Measurements from ENCODE around the gene PPP4R3B.

Gene PPP4R3B

GRCh38 chr2:55607717-55608116 lies 9.7 kb downstream of the PPP4R3B start:
- Histone ChIP-seq H3K36me3 (ENCODE audit: low read length) (peaks cover 27% of the 10 kb centered on the region), H3K27me3 (ENCODE audit: low read length) (no peaks in the 10 kb centered on the region), H2AFZ (ENCODE audit: low read depth, low read length, severe bottlenecking) (no peak overlapping the region), H4K20me1 (ENCODE audit: low read depth, low read length) (peaks cover 21% of the 10 kb centered on the region), H3K27ac (ENCODE audit: low read depth, low read length) (no peak overlapping the region), H3K9me2 (replicated peaks; ENCODE audit: insufficient read depth, low read length) (no peaks in the 10 kb centered on the region), H3F3A (ENCODE audit: insufficient read depth) (no peaks in the 10 kb centered on the region; the same call in 1 of the 2 replicates), H3K9me3 (ENCODE audit: insufficient read depth, low read length) (no peaks in the 10 kb centered on the region), H3K4me2 (ENCODE audit: low read depth, low read length, poor library complexity, severe bottlenecking) (no peak overlapping the region), H3K4me3 (ENCODE audit: insufficient read depth, low read length, poor library complexity, severe bottlenecking) (no peak overlapping the region), H3K9ac (ENCODE audit: low read length) (no peak overlapping the region), H3K79me2 (ENCODE audit: insufficient read depth, low read length) (peaks cover 99% of the 10 kb centered on the region)
- no peak for TF ChIP-seq CTCF (IDR thresholded peaks at IDR 0.05; ENCODE audit: insufficient read depth, low read length, poor library complexity, severe bottlenecking)
- no peak for TF ChIP-seq EZH2phosphoT487 (conservative IDR thresholded peaks at IDR 0.05; ENCODE audit: low read length)

- peaks cover 85% of the 10 kb centered on the region for H3K79me2 ChIP-seq (ENCODE audit: insufficient read depth, low read length)
- no peak overlapping the region for H2AFZ ChIP-seq (ENCODE audit: low read depth, low read length, severe bottlenecking)
- H3F3A ChIP-seq (ENCODE audit: insufficient read depth): no peaks in the 10 kb centered on the region; the same call in 1 of the 2 replicates
- peaks cover 15% of the 10 kb centered on the region; the same call in 1 of the 2 replicates for H4K20me1 ChIP-seq (ENCODE audit: low read depth, low read length)
- H3K36me3 ChIP-seq (ENCODE audit: low read length): peaks cover 22% of the 10 kb centered on the region; the same call in 1 of the 2 replicates
- no peak overlapping the region for H3K9ac ChIP-seq (ENCODE audit: low read length)
- H3K4me3 ChIP-seq (ENCODE audit: insufficient read depth, low read length, poor library complexity, severe bottlenecking): no peak overlapping the region
- H3K27ac ChIP-seq (ENCODE audit: low read depth, low read length): no peak overlapping the region
- no peaks in the 10 kb centered on the region for H3K9me3 ChIP-seq (ENCODE audit: insufficient read depth, low read length)
- no peaks in the 10 kb centered on the region for H3K9me2 ChIP-seq (replicated peaks; ENCODE audit: insufficient read depth, low read length)
- H3K4me2 ChIP-seq (ENCODE audit: low read depth, low read length, poor library complexity, severe bottlenecking): no peak overlapping the region
- H3K27me3 ChIP-seq (ENCODE audit: low read length): no peaks in the 10 kb centered on the region
- no peak for TF ChIP-seq EZH2phosphoT487 (conservative IDR thresholded peaks at IDR 0.05; ENCODE audit: low read length)
- no peak for TF ChIP-seq CTCF (IDR thresholded peaks at IDR 0.05; ENCODE audit: insufficient read depth, low read length, poor library complexity, severe bottlenecking)
Observed at GRCh38 chr2:55604027-55604565, 13.3 kb downstream of the PPP4R3B start.

GRCh38 chr2:55601849-55602248 lies 15.6 kb downstream of the PPP4R3B start:
- Histone ChIP-seq H3K4me2 (ENCODE audit: low read depth, low read length, poor library complexity, severe bottlenecking) (no peak overlapping the region), H3K4me3 (ENCODE audit: insufficient read depth, low read length, poor library complexity, severe bottlenecking) (no peak overlapping the region), H4K20me1 (ENCODE audit: low read depth, low read length) (peaks cover 15% of the 10 kb centered on the region; the same call in 1 of the 2 replicates), H3K9ac (ENCODE audit: low read length) (no peak overlapping the region), H3K27ac (ENCODE audit: low read depth, low read length) (no peak overlapping the region), H2AFZ (ENCODE audit: low read depth, low read length, severe bottlenecking) (no peak overlapping the region), H3K36me3 (ENCODE audit: low read length) (peaks cover 32% of the 10 kb centered on the region; the same call in 1 of the 2 replicates), H3F3A (ENCODE audit: insufficient read depth) (no peaks in the 10 kb centered on the region; the same call in 1 of the 2 replicates), H3K79me2 (ENCODE audit: insufficient read depth, low read length) (peaks cover 69% of the 10 kb centered on the region), H3K9me2 (replicated peaks; ENCODE audit: insufficient read depth, low read length) (no peaks in the 10 kb centered on the region), H3K27me3 (ENCODE audit: low read length) (no peaks in the 10 kb centered on the region), H3K9me3 (ENCODE audit: insufficient read depth, low read length) (no peaks in the 10 kb centered on the region)
- no peak for TF ChIP-seq EZH2phosphoT487 (conservative IDR thresholded peaks at IDR 0.05; ENCODE audit: low read length)
- TF ChIP-seq CTCF (IDR thresholded peaks at IDR 0.05; ENCODE audit: insufficient read depth, low read length, poor library complexity, severe bottlenecking): no peak

Data from SU-DHL-6 (cell line).